ENCODE measurements around the gene COL6A1.

COL6A1 gene

DNA sequence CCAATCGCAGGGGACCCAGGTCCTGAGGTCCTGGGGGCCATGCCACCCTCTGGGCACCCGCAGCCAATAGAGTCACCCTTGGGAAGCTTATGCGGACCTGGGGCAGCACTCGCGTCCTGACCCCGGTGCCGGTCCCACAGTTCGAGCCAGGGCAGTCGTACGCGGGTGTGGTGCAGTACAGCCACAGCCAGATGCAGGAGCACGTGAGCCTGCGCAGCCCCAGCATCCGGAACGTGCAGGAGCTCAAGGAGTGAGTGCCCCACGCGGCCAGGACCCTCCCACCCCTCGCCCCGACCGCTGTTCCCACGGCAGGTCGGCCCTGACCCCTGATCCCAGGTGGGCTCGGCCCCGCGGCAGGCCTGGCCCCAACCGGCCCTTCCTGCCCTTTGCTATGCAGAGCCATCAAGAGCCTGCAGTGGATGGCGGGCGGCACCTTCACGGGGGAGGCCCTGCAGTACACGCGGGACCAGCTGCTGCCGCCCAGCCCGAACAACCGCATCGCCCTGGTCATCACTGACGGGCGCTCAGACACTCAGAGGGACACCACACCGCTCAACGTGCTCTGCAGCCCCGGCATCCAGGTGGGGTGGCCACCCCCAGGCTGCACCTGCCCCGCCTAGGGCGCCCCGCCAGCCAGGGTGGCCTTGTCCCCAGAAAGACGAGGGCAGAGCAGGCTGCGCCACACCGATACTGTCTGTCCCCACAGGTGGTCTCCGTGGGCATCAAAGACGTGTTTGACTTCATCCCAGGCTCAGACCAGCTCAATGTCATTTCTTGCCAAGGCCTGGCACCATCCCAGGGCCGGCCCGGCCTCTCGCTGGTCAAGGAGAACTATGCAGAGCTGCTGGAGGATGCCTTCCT lies 20.5 kb downstream of the COL6A1 start:
- no peak for ATAC-seq (ENCODE audit: insufficient read depth, low read depth)
- Histone ChIP-seq H4K20me1 (ENCODE audit: insufficient read depth, low read length) (no peaks in the 10 kb centered on the region), H3K4me3 (ENCODE audit: low read depth in 1 of 2, low read length in 2 of 2) (no peak overlapping the region), H3K27me3 (ENCODE audit: insufficient read depth, low read length, poor library complexity) (no peaks in the 10 kb centered on the region), H3K4me1 (ENCODE audit: insufficient read depth, low read length) (no peaks in the 10 kb centered on the region), H3K4me2 (ENCODE audit: insufficient read depth, low read length) (no peak overlapping the region), H3K9ac (ENCODE audit: low read depth, low read length) (no peak overlapping the region), H3K36me3 (ENCODE audit: insufficient read depth, low read length) (no peaks in the 10 kb centered on the region), H3K79me2 (ENCODE audit: insufficient read depth, low read length) (no peaks in the 10 kb centered on the region), H2AFZ (ENCODE audit: low read depth, low read length) (no peak overlapping the region), H3K27ac (ENCODE audit: low read length) (no peak overlapping the region), H3K9me3 (ENCODE audit: insufficient read depth, low read length, severe bottlenecking) (no peaks in the 10 kb centered on the region)
- DNase-seq = peak; percentile 1
- TF ChIP-seq, protein P1, sequence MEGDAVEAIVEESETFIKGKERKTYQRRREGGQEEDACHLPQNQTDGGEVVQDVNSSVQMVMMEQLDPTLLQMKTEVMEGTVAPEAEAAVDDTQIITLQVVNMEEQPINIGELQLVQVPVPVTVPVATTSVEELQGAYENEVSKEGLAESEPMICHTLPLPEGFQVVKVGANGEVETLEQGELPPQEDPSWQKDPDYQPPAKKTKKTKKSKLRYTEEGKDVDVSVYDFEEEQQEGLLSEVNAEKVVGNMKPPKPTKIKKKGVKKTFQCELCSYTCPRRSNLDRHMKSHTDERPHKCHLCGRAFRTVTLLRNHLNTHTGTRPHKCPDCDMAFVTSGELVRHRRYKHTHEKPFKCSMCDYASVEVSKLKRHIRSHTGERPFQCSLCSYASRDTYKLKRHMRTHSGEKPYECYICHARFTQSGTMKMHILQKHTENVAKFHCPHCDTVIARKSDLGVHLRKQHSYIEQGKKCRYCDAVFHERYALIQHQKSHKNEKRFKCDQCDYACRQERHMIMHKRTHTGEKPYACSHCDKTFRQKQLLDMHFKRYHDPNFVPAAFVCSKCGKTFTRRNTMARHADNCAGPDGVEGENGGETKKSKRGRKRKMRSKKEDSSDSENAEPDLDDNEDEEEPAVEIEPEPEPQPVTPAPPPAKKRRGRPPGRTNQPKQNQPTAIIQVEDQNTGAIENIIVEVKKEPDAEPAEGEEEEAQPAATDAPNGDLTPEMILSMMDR (IDR thresholded peaks at IDR 0.05; ENCODE audit: borderline replicate concordance, extremely low read depth, low read length, poor library complexity, severe bottlenecking) = no peak

DNA sequence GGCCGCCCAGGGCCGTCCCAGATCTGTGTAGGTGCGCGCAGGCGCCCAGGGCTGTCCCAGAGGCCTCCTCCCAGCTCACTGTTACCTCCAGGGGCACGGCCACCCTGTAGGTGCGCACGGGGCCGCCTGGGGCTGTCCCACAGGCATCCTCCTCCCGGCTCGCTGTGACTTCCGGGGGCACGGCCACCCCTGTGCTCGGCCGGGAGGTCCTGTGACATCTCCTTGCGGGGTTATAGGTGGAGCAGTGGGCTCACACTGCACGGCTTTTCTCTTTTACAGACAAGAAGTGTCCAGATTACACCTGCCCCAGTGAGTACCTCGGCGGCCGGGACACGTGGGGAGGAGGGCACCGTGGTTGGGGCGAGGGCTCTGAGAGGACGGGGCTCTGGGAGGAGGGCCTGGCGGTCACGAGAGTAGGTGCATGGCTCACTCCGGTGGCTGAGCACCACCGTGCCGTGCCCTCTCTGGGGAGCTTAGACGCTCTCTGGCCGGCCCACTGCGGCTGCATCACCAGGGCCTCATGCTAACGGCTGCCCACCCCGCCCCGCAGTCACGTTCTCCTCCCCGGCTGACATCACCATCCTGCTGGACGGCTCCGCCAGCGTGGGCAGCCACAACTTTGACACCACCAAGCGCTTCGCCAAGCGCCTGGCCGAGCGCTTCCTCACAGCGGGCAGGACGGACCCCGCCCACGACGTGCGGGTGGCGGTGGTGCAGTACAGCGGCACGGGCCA lies 21.4 kb downstream of the COL6A1 start:
- Histone ChIP-seq H3K9me3 (ENCODE audit: insufficient read depth, low read length, severe bottlenecking) (no peaks in the 10 kb centered on the region), H2AFZ (ENCODE audit: low read depth, low read length) (no peak overlapping the region), H3K4me3 (ENCODE audit: low read depth in 1 of 2, low read length in 2 of 2) (no peak overlapping the region), H3K27me3 (ENCODE audit: insufficient read depth, low read length, poor library complexity) (no peaks in the 10 kb centered on the region), H3K79me2 (ENCODE audit: insufficient read depth, low read length) (no peaks in the 10 kb centered on the region), H3K27ac (ENCODE audit: low read length) (no peak overlapping the region), H3K4me2 (ENCODE audit: insufficient read depth, low read length) (no peak overlapping the region), H3K36me3 (ENCODE audit: insufficient read depth, low read length) (no peaks in the 10 kb centered on the region), H3K9ac (ENCODE audit: low read depth, low read length) (no peak overlapping the region), H3K4me1 (ENCODE audit: insufficient read depth, low read length) (no peaks in the 10 kb centered on the region), H4K20me1 (ENCODE audit: insufficient read depth, low read length) (no peaks in the 10 kb centered on the region)
- TF ChIP-seq, protein P1 (IDR thresholded peaks at IDR 0.05; ENCODE audit: borderline replicate concordance, extremely low read depth, low read length, poor library complexity, severe bottlenecking) = no peak
- TF ChIP-seq EZH2 (IDR thresholded peaks at IDR 0.05; ENCODE audit: borderline replicate concordance, low read depth, low read length, severe bottlenecking) = no peak
- ATAC-seq (ENCODE audit: insufficient read depth, low read depth) (no peak), DNase-seq (peak; percentile 3)

DNA sequence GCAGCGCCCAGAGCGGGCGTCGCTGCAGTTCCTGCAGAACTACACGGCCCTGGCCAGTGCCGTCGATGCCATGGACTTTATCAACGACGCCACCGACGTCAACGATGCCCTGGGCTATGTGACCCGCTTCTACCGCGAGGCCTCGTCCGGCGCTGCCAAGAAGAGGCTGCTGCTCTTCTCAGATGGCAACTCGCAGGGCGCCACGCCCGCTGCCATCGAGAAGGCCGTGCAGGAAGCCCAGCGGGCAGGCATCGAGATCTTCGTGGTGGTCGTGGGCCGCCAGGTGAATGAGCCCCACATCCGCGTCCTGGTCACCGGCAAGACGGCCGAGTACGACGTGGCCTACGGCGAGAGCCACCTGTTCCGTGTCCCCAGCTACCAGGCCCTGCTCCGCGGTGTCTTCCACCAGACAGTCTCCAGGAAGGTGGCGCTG lies 22.0 kb downstream of the COL6A1 start:
- no peaks in the 10 kb centered on the region for H3K4me1 ChIP-seq (ENCODE audit: insufficient read depth, low read length)
- H3K79me2 ChIP-seq (ENCODE audit: insufficient read depth, low read length) = no peaks in the 10 kb centered on the region
- no peaks in the 10 kb centered on the region for H3K27me3 ChIP-seq (ENCODE audit: insufficient read depth, low read length, poor library complexity)
- H3K9me3 ChIP-seq (ENCODE audit: insufficient read depth, low read length, severe bottlenecking) = no peaks in the 10 kb centered on the region
- H3K4me3 ChIP-seq (ENCODE audit: low read depth in 1 of 2, low read length in 2 of 2) = no peak overlapping the region
- no peak overlapping the region for H3K4me2 ChIP-seq (ENCODE audit: insufficient read depth, low read length)
- H3K9ac ChIP-seq (ENCODE audit: low read depth, low read length) = no peak overlapping the region
- no peak overlapping the region for H3K27ac ChIP-seq (ENCODE audit: low read length)
- H3K36me3 ChIP-seq (ENCODE audit: insufficient read depth, low read length) = no peaks in the 10 kb centered on the region
- H4K20me1 ChIP-seq (ENCODE audit: insufficient read depth, low read length) = no peaks in the 10 kb centered on the region
- ATAC-seq (ENCODE audit: insufficient read depth, low read depth) = no peak
- no peak overlapping the region for H2AFZ ChIP-seq (ENCODE audit: low read depth, low read length)
- TF ChIP-seq EZH2 (IDR thresholded peaks at IDR 0.05; ENCODE audit: borderline replicate concordance, low read depth, low read length, severe bottlenecking) = no peak
- TF ChIP-seq, protein P1 (IDR thresholded peaks at IDR 0.05; ENCODE audit: borderline replicate concordance, extremely low read depth, low read length, poor library complexity, severe bottlenecking) = no peak
- peak; percentile 2 for DNase-seq
